HG02678 (cell line): ENCODE results near the gene NR2F2.

Experiments used
- ATAC-seq: cut with Tn5 transposase; IDR thresholded peaks from one replicate; pipeline ENCODE4 v1.9.1; 2021; ENCODE audit warnings: mild to moderate bottlenecking, moderate library complexity; ENCODE audit not compliant: unreplicated experiment

NR2F2 gene

GRCh38 chr15:96341513-96342405, 11.3 kb downstream of the NR2F2 start:
- ATAC-seq = no peak

GRCh38 chr15:96342406-96343112, 12.1 kb downstream of the NR2F2 start:
- ATAC-seq = no peak

GRCh38 chr15:96343113-96344059, 12.9 kb downstream of the NR2F2 start:
- ATAC-seq = no peak

GRCh38 chr15:96344060-96344705, 13.7 kb downstream of the NR2F2 start:
- no peak for ATAC-seq

- ATAC-seq = no peak
Observed at GRCh38 chr15:96344706-96345559, 14.4 kb downstream of the NR2F2 start.

- ATAC-seq = peak; percentile 65
Observed at GRCh38 chr15:96345560-96346399, 15.3 kb downstream of the NR2F2 start.

GRCh38 chr15:96346409-96346970, 16.0 kb downstream of the NR2F2 start:
- ATAC-seq = no peak

GRCh38 chr15:96347181-96348111, 16.9 kb downstream of the NR2F2 start:
- no peak for ATAC-seq

GRCh38 chr15:96348112-96349027, 17.9 kb downstream of the NR2F2 start:
- no peak for ATAC-seq

- ATAC-seq = no peak
Observed at GRCh38 chr15:96349034-96349856, 18.7 kb downstream of the NR2F2 start.

GRCh38 chr15:96349857-96350720, 19.6 kb downstream of the NR2F2 start:
- no peak for ATAC-seq

GRCh38 chr15:96350934-96351724, 20.6 kb downstream of the NR2F2 start:
- ATAC-seq = no peak

GRCh38 chr15:96351761-96352603, 21.5 kb downstream of the NR2F2 start:
- ATAC-seq = no peak
